Measurements from ENCODE around the gene ADGRB3.

DNA sequence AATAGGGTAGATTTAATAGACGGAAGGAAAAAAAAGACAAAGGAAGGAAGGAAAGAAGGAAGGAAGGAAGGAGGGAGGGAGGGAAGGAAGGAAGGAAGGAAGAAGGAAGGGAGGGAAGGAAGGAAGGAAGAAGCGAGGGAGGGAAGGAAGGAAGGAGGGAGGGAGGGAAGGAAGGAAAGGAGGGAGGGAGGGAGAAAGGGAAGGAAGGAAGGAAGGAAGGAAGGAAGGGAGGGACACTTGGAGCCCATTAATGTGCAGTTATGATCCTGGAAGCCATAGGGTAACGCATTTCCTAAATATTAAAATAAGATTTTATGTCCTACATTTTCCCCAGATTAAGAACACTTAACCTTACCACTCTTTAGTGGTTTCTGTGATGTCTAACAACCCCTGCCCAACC is 465.7 kb downstream of the ADGRB3 start:
- TF ChIP-seq POLR2AphosphoS5 (IDR thresholded peaks at IDR 0.05; ENCODE audit: borderline replicate concordance, low read depth, low read length) (no peak), EZH2 (IDR thresholded peaks at IDR 0.05) (no peak)

All from SK-N-MC (cell line).